SK-N-SH (cell line): ENCODE results near the gene OR10P1. TPM values are rescaled to one million over a fixed set of nuclear protein-coding genes. Genes with fewer than 3 reads are reported as not detected.

Experiments
- CTCF ChIA-PET: fragments of 300-600, 350-600 bp; formaldehyde crosslinking; extraction: SDS; loops from one replicate; lab custom pipeline; 2021; lab: Yijun Ruan, JAX
- POLR2A ChIA-PET: fragments of 350-600 bp; sonication (Branson Sonifier 250); formaldehyde crosslinking; extraction: SDS; loops from one replicate; lab custom pipeline; 2020; ENCODE audit warnings: antibody characterized with exemption, inconsistent platforms; lab: Yijun Ruan, JAX
- DNase-seq: peaks from one replicate; pipeline ENCODE4 v3.0.0; 2012
- H2AFZ ChIP-seq: fragments of 200-600 bp; sonication (generic); 2 replicates; pipeline ENCODE4 v1.8.1; 2016; ENCODE audit warnings: antibody characterized with exemption, mild to moderate bottlenecking, low read depth
- H3F3A ChIP-seq: fragments of 200-600 bp; sonication (generic); replicated peaks from 2 replicates; pipeline ENCODE3; 2016; ENCODE audit warnings: antibody characterized with exemption, mild to moderate bottlenecking; ENCODE audit not compliant: insufficient read depth
- H3K27ac ChIP-seq, 2 experiments: fragments of 200-500 bp in 1 of 2; fragments of 200-600 bp in 1 of 2; sonication (Bioruptor generic) in 1 of 2; sonication (generic), shearing (Covaris generic) in 1 of 2; 2 replicates each; pipeline versions ENCODE4 v1.5.1 to v1.6.1; 2014 to 2016; ENCODE audit warnings: low read depth in 2 of 2, inconsistent platforms in 1 of 2, low read length in 1 of 2, mild to moderate bottlenecking in 1 of 2, mixed read lengths in 1 of 2
- H3K27me3 ChIP-seq: fragments of 200-600 bp; sonication (generic), shearing (Covaris generic); 2 replicates; pipeline ENCODE4 v1.6.1; 2016; ENCODE audit warnings: mixed run types; ENCODE audit not compliant: insufficient read depth
- H3K36me3 ChIP-seq, 2 experiments: fragments of 200-500 bp in 1 of 2; fragments of 200-600 bp in 1 of 2; sonication (Bioruptor generic) in 1 of 2; sonication (generic) in 1 of 2; replicated peaks in 1 of 2; 2 replicates each; pipeline versions ENCODE3 to v1.5.1; 2014 to 2016; ENCODE audit warnings: low read length in 1 of 2, mild to moderate bottlenecking in 1 of 2; ENCODE audit not compliant: insufficient read depth in 2 of 2, control insufficient read depth in 1 of 2
- H3K4me1 ChIP-seq, 2 experiments: fragments of 200-500 bp in 1 of 2; fragments of 200-600 bp in 1 of 2; sonication (Bioruptor generic) in 1 of 2; sonication (generic), shearing (Covaris generic) in 1 of 2; 2 replicates each; pipeline versions ENCODE4 v1.5.1 to v1.6.1; 2014 to 2016; ENCODE audit warnings: low read depth in 1 of 2, low read length in 1 of 2, mixed run types in 1 of 2; ENCODE audit not compliant: insufficient read depth in 2 of 2, control insufficient read depth in 1 of 2
- H3K4me2 ChIP-seq: fragments of 200-600 bp; sonication (generic), shearing (Covaris generic); 2 replicates; pipeline ENCODE4 v1.6.1; 2017; ENCODE audit warnings: mixed run types
- H3K4me3 ChIP-seq, 2 experiments: fragments of 200-500 bp in 1 of 2; fragments of 200-600 bp in 1 of 2; sonication (Bioruptor generic) in 1 of 2; sonication (generic), shearing (Covaris generic) in 1 of 2; 2 replicates each; pipeline versions ENCODE4 v1.5.1 to v1.8.1; 2014 to 2016; ENCODE audit warnings: low read depth in 2 of 2, inconsistent platforms in 1 of 2, low read length in 1 of 2, mild to moderate bottlenecking in 1 of 2, mixed read lengths in 1 of 2, moderate library complexity in 1 of 2
- H3K79me2 ChIP-seq: fragments of 200-600 bp; sonication (generic); 2 replicates; pipeline ENCODE4 v1.8.1; 2017; ENCODE audit warnings: mild to moderate bottlenecking; ENCODE audit not compliant: insufficient read depth
- H3K9ac ChIP-seq: fragments of 200-600 bp; sonication (generic); 2 replicates; pipeline ENCODE4 v1.6.1; 2017; ENCODE audit warnings: mixed run types
- H3K9me2 ChIP-seq: fragments of 200-600 bp; sonication (generic); 2 replicates; pipeline ENCODE4 v1.6.1; 2017; ENCODE audit warnings: mixed run types
- H3K9me3 ChIP-seq: fragments of 200-600 bp; sonication (generic); 2 replicates; pipeline ENCODE4 v1.6.1; 2017; ENCODE audit warnings: mixed run types, mild to moderate bottlenecking, moderate library complexity
- H4K20me1 ChIP-seq: fragments of 200-600 bp; sonication (generic); 2 replicates; pipeline ENCODE4 v1.6.1; 2017; ENCODE audit warnings: mild to moderate bottlenecking, mixed run types; ENCODE audit not compliant: insufficient read depth
- ELF1 ChIP-seq: IDR thresholded peaks from 2 replicates; pipeline ENCODE4 v1.4.0; 2012
- EP300 ChIP-seq, 2 experiments: IDR thresholded peaks; 2 replicates each; pipeline versions ENCODE4 v1.4.0 to v1.6.1; 2012; ENCODE audit warnings: borderline replicate concordance in 1 of 2, low read depth in 1 of 2, low read length in 1 of 2
- EZH2phosphoT487 ChIP-seq: fragments of 200-600 bp; sonication (generic); IDR thresholded peaks from 2 replicates; pipeline ENCODE4 v1.6.1; 2017; ENCODE audit warnings: low read depth, mixed run types, mild to moderate bottlenecking, antibody characterized with exemption, moderate library complexity, borderline replicate concordance
- FOXM1 ChIP-seq: IDR thresholded peaks from 2 replicates; pipeline ENCODE4 v1.4.0; 2012; ENCODE audit warnings: low read depth, mild to moderate bottlenecking
- GABPA ChIP-seq: IDR thresholded peaks from 2 replicates; pipeline ENCODE4 v1.4.0; 2012; ENCODE audit warnings: low read depth, mild to moderate bottlenecking
- MEF2A ChIP-seq: IDR thresholded peaks from 2 replicates; pipeline ENCODE4 v1.4.0; 2012; ENCODE audit warnings: low read depth, borderline replicate concordance
- NRF1 ChIP-seq: IDR thresholded peaks from 2 replicates; pipeline ENCODE4 v1.6.1; 2012; ENCODE audit warnings: low read depth, mild to moderate bottlenecking, low read length
- RAD21 ChIP-seq: IDR thresholded peaks from 2 replicates; pipeline ENCODE4 v1.6.1; 2012; ENCODE audit warnings: mild to moderate bottlenecking, low read length
- RCOR1 ChIP-seq: fragments of 150-350 bp; IDR thresholded peaks from 2 replicates; pipeline ENCODE4 v1.6.1; 2017; ENCODE audit warnings: antibody characterized with exemption, low read length
- RFX5 ChIP-seq: IDR thresholded peaks from 2 replicates; pipeline ENCODE4 v1.6.1; 2012; ENCODE audit warnings: mild to moderate bottlenecking, improper control_type of control experiment, low read length
- RXRA ChIP-seq: IDR thresholded peaks from 2 replicates; pipeline ENCODE4 v1.4.0; 2012; ENCODE audit warnings: low read depth, mild to moderate bottlenecking, borderline replicate concordance
- SMC3 ChIP-seq: IDR thresholded peaks from 2 replicates; pipeline ENCODE4 v1.6.1; 2012; ENCODE audit warnings: low read depth, low read length, improper control_type of control experiment
- TEAD4 ChIP-seq: IDR thresholded peaks from 2 replicates; pipeline ENCODE4 v1.4.0; 2012; ENCODE audit warnings: mild to moderate bottlenecking, borderline replicate concordance; ENCODE audit not compliant: insufficient read depth
- YY1 ChIP-seq: IDR thresholded peaks from 2 replicates; pipeline ENCODE4 v1.4.0; 2012; ENCODE audit warnings: low read depth, mild to moderate bottlenecking
- WGBS: methylation state at CpG from one replicate; pipeline ENCODE4 v1.1.6; 2017; ENCODE audit warnings: low lambda C conversion rate; 5-methylcytosine and 5-hydroxymethylcytosine counted together
- polyA plus RNA-seq, 3 experiments: library from polyadenylated mRNA; depleted of rRNA; stranded (reverse); fragments of >200 nt; gene quantifications; 2 replicates each; pipeline ENCODE4 v1.2.3, GENCODE V29; 2012
- TF ChIP-seq, protein P1 (sequence below): fragments of 200-600 bp; sonication (generic); IDR thresholded peaks from 2 replicates; pipeline ENCODE4 v1.6.1; 2017; ENCODE audit warnings: antibody characterized with exemption, mild to moderate bottlenecking, moderate library complexity
- TF ChIP-seq, protein P2 (sequence below): IDR thresholded peaks from 2 replicates; pipeline ENCODE4 v1.4.0; 2012; ENCODE audit warnings: low read depth, borderline replicate concordance
- TF ChIP-seq, protein P3 (sequence below): IDR thresholded peaks from 2 replicates; pipeline ENCODE4 v1.4.0; 2012; ENCODE audit warnings: low read depth, borderline replicate concordance
- TF ChIP-seq, protein P4 (sequence below): fragments of 150-350 bp; IDR thresholded peaks from 2 replicates; pipeline ENCODE4 v1.6.1; 2017; ENCODE audit warnings: antibody characterized with exemption, low read length, low read depth, borderline replicate concordance

OR10P1 gene
- polyA plus RNA-seq, 1 of the 3 experiments (the other 2 are of a cell fraction): not detected

DNA sequence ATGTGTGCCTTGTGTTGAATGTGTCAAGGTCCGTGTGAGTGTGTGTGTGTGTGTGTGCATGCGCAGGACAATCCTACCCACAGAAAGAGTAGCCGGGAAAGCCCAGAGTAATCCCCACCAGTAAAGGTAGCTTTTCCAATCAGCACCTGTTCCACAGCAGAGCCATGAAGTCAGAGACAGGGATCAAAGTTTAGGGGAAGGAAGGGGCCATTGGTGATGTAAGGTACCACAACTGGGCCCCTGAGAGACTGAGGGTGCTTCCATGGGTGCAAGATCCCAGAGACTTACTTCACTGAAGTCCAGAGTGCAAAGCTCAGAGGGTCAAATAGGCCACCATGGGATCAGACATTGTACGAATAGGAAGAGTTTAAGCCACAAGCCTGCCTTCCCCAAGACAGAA lies 20.5 kb downstream of the OR10P1 start:
- Histone ChIP-seq H3K9ac (no peak overlapping the region), H3F3A (no peaks in the 10 kb centered on the region), H3K4me1 (no peaks in the 10 kb centered on the region), H3K27ac (no peak overlapping the region), H3K4me2 (no peak overlapping the region), H3K9me3 (no peaks in the 10 kb centered on the region), H4K20me1 (no peaks in the 10 kb centered on the region), H3K9me2 (no peaks in the 10 kb centered on the region), H2AFZ (no peak overlapping the region), H3K79me2 (no peaks in the 10 kb centered on the region), H3K27me3 (peaks cover 16% of the 10 kb centered on the region; the same call in 1 of the 2 replicates), H3K36me3 (no peaks in the 10 kb centered on the region), H3K4me3 (no peak overlapping the region)
- ChIA-PET POLR2A (no interaction called here), CTCF (interaction anchor here (0.6 to 6.1 kb wide), 20 partner anchors 9 to 468 kb away, joined by 3 to 91 read pairs (median 6); partner anchors contain the start of genes BLOC1S1 and RDH5)
- WGBS: 50% methylated on average over 4 of the region's 4 CpGs
- TF ChIP-seq, protein P1, sequence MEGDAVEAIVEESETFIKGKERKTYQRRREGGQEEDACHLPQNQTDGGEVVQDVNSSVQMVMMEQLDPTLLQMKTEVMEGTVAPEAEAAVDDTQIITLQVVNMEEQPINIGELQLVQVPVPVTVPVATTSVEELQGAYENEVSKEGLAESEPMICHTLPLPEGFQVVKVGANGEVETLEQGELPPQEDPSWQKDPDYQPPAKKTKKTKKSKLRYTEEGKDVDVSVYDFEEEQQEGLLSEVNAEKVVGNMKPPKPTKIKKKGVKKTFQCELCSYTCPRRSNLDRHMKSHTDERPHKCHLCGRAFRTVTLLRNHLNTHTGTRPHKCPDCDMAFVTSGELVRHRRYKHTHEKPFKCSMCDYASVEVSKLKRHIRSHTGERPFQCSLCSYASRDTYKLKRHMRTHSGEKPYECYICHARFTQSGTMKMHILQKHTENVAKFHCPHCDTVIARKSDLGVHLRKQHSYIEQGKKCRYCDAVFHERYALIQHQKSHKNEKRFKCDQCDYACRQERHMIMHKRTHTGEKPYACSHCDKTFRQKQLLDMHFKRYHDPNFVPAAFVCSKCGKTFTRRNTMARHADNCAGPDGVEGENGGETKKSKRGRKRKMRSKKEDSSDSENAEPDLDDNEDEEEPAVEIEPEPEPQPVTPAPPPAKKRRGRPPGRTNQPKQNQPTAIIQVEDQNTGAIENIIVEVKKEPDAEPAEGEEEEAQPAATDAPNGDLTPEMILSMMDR: no peak
- TF ChIP-seq EP300 (IDR thresholded peaks at IDR 0.05; ENCODE audit: borderline replicate concordance in 1 of 2, low read depth in 1 of 2, low read length in 1 of 2) (no peak), EZH2phosphoT487 (no peak), RCOR1 (no peak), MEF2A (no peak), TEAD4 (no peak), YY1 (no peak), GABPA (no peak), RXRA (no peak), ELF1 (no peak)
- TF ChIP-seq, protein P2, sequence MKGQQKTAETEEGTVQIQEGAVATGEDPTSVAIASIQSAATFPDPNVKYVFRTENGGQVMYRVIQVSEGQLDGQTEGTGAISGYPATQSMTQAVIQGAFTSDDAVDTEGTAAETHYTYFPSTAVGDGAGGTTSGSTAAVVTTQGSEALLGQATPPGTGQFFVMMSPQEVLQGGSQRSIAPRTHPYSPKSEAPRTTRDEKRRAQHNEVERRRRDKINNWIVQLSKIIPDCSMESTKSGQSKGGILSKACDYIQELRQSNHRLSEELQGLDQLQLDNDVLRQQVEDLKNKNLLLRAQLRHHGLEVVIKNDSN: no peak
- TF ChIP-seq, protein P3, sequence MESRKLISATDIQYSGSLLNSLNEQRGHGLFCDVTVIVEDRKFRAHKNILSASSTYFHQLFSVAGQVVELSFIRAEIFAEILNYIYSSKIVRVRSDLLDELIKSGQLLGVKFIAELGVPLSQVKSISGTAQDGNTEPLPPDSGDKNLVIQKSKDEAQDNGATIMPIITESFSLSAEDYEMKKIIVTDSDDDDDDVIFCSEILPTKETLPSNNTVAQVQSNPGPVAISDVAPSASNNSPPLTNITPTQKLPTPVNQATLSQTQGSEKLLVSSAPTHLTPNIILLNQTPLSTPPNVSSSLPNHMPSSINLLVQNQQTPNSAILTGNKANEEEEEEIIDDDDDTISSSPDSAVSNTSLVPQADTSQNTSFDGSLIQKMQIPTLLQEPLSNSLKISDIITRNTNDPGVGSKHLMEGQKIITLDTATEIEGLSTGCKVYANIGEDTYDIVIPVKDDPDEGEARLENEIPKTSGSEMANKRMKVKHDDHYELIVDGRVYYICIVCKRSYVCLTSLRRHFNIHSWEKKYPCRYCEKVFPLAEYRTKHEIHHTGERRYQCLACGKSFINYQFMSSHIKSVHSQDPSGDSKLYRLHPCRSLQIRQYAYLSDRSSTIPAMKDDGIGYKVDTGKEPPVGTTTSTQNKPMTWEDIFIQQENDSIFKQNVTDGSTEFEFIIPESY: no peak
- no peak for DNase-seq

DNA sequence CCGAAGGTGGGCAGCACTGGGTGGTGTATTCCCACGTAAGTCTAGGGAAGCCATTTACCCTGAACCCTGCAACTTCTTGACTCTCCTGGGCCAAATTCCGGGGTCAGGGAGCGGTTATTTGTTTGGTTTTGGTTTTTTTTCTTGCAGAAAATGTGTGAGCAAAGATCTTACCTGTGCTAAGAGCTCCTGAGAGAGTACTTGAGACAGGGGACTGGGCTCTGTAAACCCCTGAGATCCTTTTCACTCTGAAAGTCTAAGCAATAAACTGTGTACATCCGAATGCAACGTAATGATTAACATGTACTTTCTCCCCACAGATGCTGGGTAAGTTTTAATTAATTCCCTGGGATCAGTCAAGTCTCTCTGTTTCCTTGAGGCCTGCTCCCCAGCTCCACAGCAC lies 21.5 kb downstream of the OR10P1 start:
- no peak for DNase-seq
- 19% methylated on average over 6 of the region's 6 CpGs for WGBS
- TF ChIP-seq RAD21: no peak
- no peak for TF ChIP-seq YY1
- no peak for TF ChIP-seq NRF1
- TF ChIP-seq, protein P2: no peak
- TF ChIP-seq RFX5: no peak
- TF ChIP-seq FOXM1: no peak
- TF ChIP-seq, protein P4, sequence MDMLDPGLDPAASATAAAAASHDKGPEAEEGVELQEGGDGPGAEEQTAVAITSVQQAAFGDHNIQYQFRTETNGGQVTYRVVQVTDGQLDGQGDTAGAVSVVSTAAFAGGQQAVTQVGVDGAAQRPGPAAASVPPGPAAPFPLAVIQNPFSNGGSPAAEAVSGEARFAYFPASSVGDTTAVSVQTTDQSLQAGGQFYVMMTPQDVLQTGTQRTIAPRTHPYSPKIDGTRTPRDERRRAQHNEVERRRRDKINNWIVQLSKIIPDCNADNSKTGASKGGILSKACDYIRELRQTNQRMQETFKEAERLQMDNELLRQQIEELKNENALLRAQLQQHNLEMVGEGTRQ: no peak
- TF ChIP-seq SMC3: no peak
- no peak for TF ChIP-seq GABPA

More for the DNA sequence above, 21.5 kb downstream of the OR10P1 start:
- Histone ChIP-seq H3F3A (no peaks in the 10 kb centered on the region), H3K27me3 (peaks cover 16% of the 10 kb centered on the region; the same call in 1 of the 2 replicates), H3K9me2 (no peaks in the 10 kb centered on the region), H3K4me1 (no peaks in the 10 kb centered on the region), H4K20me1 (no peaks in the 10 kb centered on the region), H3K9me3 (no peaks in the 10 kb centered on the region), H2AFZ (no peak overlapping the region), H3K27ac (no peak overlapping the region), H3K4me2 (no peak overlapping the region), H3K36me3 (no peaks in the 10 kb centered on the region), H3K4me3 (no peak overlapping the region), H3K9ac (no peak overlapping the region), H3K79me2 (no peaks in the 10 kb centered on the region)
- ChIA-PET POLR2A (no interaction called here), CTCF (interaction anchor here (1.1 to 6.1 kb wide), 6 partner anchors 11 to 78 kb away, joined by 4 to 91 read pairs (median 36); partner anchors contain the start of genes BLOC1S1 and RDH5)
